ENCODE measurements around the gene EEIG1. TPM values are rescaled to one million over a fixed set of nuclear protein-coding genes. Genes with fewer than 3 reads are reported as not detected.

EEIG1 gene
- total and polyA plus RNA-seq, 2 of the 4 experiments (the other 2 are of a cell fraction): 1.1 to 23.2 TPM

DNA sequence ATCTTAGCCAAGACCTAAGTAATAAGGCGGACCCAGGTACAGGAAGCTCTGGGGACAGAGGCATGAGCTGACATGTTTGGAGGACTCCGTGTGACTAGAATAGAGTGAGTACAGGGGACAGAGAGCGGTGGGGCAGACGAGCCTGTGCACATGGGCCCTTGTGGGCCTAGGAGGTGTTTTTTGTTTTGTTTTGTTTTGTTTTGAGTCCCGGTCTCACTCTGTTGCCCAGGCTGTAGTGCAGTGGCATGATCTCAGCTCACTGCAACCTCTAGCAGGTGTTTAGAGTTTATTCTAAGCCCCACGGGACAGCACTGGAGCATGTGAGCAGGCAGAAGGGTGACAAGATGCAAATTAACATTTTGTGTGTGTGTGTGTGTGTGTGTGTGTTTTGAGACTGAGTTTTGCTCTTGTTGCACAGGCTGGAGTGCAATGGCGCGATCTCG lies 3.1 kb upstream of the EEIG1 start:
- no peak for TF ChIP-seq RAD21 (IDR thresholded peaks at IDR 0.05; ENCODE audit: low read length)
- TF ChIP-seq RCOR1 (IDR thresholded peaks at IDR 0.05; ENCODE audit: insufficient replicate concordance, low read length): no peak
- no peak for TF ChIP-seq CHD1 (IDR thresholded peaks at IDR 0.05; ENCODE audit: low read depth, low read length)
- TF ChIP-seq POLR2A (IDR thresholded peaks at IDR 0.05; ENCODE audit: low read depth, low read length): no peak
- no peak for TF ChIP-seq SMC3 (IDR thresholded peaks at IDR 0.05; ENCODE audit: low read depth, low read length)
- TF ChIP-seq, protein P1, sequence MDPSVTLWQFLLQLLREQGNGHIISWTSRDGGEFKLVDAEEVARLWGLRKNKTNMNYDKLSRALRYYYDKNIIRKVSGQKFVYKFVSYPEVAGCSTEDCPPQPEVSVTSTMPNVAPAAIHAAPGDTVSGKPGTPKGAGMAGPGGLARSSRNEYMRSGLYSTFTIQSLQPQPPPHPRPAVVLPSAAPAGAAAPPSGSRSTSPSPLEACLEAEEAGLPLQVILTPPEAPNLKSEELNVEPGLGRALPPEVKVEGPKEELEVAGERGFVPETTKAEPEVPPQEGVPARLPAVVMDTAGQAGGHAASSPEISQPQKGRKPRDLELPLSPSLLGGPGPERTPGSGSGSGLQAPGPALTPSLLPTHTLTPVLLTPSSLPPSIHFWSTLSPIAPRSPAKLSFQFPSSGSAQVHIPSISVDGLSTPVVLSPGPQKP (IDR thresholded peaks at IDR 0.05; ENCODE audit: borderline replicate concordance, low read depth, low read length): no peak
- TF ChIP-seq MXI1 (IDR thresholded peaks at IDR 0.05; ENCODE audit: borderline replicate concordance, low read depth, low read length): no peak
- no peak for TF ChIP-seq BHLHE40 (IDR thresholded peaks at IDR 0.05; ENCODE audit: low read depth, low read length)
- no peak for TF ChIP-seq CEBPB (IDR thresholded peaks at IDR 0.05; ENCODE audit: low read depth, low read length)
- TF ChIP-seq USF2 (IDR thresholded peaks at IDR 0.05; ENCODE audit: low read depth, low read length): no peak
- no peak for TF ChIP-seq MAZ (IDR thresholded peaks at IDR 0.05; ENCODE audit: borderline replicate concordance, low read depth, low read length)
- TF ChIP-seq RFX5 (IDR thresholded peaks at IDR 0.05; ENCODE audit: low read depth, low read length): no peak
- TF ChIP-seq NFE2L2 (IDR thresholded peaks at IDR 0.05; ENCODE audit: low read depth, low read length): no peak
- no peak for TF ChIP-seq FOS (IDR thresholded peaks at IDR 0.05; ENCODE audit: low read depth, low read length)
- no peak for TF ChIP-seq MAFK (IDR thresholded peaks at IDR 0.05; ENCODE audit: low read depth, low read length)
- TF ChIP-seq, protein P2, sequence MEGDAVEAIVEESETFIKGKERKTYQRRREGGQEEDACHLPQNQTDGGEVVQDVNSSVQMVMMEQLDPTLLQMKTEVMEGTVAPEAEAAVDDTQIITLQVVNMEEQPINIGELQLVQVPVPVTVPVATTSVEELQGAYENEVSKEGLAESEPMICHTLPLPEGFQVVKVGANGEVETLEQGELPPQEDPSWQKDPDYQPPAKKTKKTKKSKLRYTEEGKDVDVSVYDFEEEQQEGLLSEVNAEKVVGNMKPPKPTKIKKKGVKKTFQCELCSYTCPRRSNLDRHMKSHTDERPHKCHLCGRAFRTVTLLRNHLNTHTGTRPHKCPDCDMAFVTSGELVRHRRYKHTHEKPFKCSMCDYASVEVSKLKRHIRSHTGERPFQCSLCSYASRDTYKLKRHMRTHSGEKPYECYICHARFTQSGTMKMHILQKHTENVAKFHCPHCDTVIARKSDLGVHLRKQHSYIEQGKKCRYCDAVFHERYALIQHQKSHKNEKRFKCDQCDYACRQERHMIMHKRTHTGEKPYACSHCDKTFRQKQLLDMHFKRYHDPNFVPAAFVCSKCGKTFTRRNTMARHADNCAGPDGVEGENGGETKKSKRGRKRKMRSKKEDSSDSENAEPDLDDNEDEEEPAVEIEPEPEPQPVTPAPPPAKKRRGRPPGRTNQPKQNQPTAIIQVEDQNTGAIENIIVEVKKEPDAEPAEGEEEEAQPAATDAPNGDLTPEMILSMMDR (conservative IDR thresholded peaks at IDR 0.05; ENCODE audit: low read depth, low read length): no peak
- Histone ChIP-seq H4K8ac (ENCODE audit: low read depth in 2 of 2, low read length in 2 of 2) (no peak overlapping the region), H3K79me1 (ENCODE audit: low read depth in 1 of 2, low read length in 2 of 2) (peaks cover 0 to 22% of the 10 kb centered on the region in 2 experiments), H3K18ac (ENCODE audit: low read depth, low read length) (no peak overlapping the region), H4K20me1 (ENCODE audit: insufficient read depth, low read length) (peaks cover 14% of the 10 kb centered on the region), H3K9me3 (ENCODE audit: control insufficient read depth, insufficient read depth, low read length) (no peaks in the 10 kb centered on the region), H3K4ac (ENCODE audit: low read depth, low read length) (no peak overlapping the region), H3K9me1 (ENCODE audit: insufficient read depth, low read length) (peaks cover 4% of the 10 kb centered on the region; the same call in 1 of the 2 replicates), H3K27me3 (ENCODE audit: control insufficient read depth, insufficient read depth, low read length) (no peaks in the 10 kb centered on the region), H2BK15ac (ENCODE audit: low read depth, low read length) (no peak overlapping the region), H3K9ac (ENCODE audit: low read depth, low read length) (no peak overlapping the region), H3K4me3 (ENCODE audit: insufficient read depth, low read depth, low read length) (no peak overlapping the region), H4K5ac (ENCODE audit: low read depth, low read length) (no peak overlapping the region), H3K56ac (ENCODE audit: extremely low read depth, insufficient read depth, low read length) (no peak overlapping the region), H3K23ac (ENCODE audit: low read depth, low read length) (no peak overlapping the region), H3K4me2 (ENCODE audit: low read depth, low read length) (no peak overlapping the region), H3K36me3 (ENCODE audit: control insufficient read depth, insufficient read depth, low read length) (no peaks in the 10 kb centered on the region), H2BK5ac (ENCODE audit: low read depth, low read length, poor library complexity, severe bottlenecking) (no peak overlapping the region), H3K14ac (replicated peaks; ENCODE audit: low read depth, low read length) (no peak overlapping the region), H2BK20ac (ENCODE audit: low read depth, low read length) (no peak overlapping the region), H4K91ac (ENCODE audit: insufficient read depth, low read depth, low read length) (no peak overlapping the region), H2AFZ (replicated peaks; ENCODE audit: low read length, poor library complexity) (no peak overlapping the region), H3K27ac (ENCODE audit: insufficient read depth, low read length) (no peak overlapping the region), H2BK120ac (ENCODE audit: low read depth, low read length) (no peak overlapping the region), H3K4me1 (ENCODE audit: control insufficient read depth, insufficient read depth, low read length) (peaks cover 6% of the 10 kb centered on the region), H2AK9ac (replicated peaks; ENCODE audit: low read depth, low read length, poor library complexity) (peak overlapping the region; percentile 32), H2AK5ac (ENCODE audit: low read depth, low read length) (no peak overlapping the region)
- ATAC-seq (ENCODE audit: low read depth): no peak
- ChIA-PET POLR2A (ENCODE audit: unreplicated experiment) (interaction anchor here (0.6 kb wide), 1 partner anchor 405 kb away, joined by 3 read pairs; no protein-coding TSS in a partner anchor), CTCF (no interaction called here)
- in situ Hi-C loops (cut with MboI; ENCODE audit: low sequenced_read_pairs) (no loop called here), intact Hi-C loops (cut with micrococcal nuclease) (no loop called here), dilution Hi-C loops (cut with HindIII; ENCODE audit: low sequenced_read_pairs, unreplicated experiment) (no loop called here)
- no peak for DNase-seq
- WGBS, 2 experiments (ENCODE audit: extremely low coverage in 2 of 2, insufficient read length in 1 of 2): 83% methylated on average over 6 of the region's 9 CpGs; no CpG with 5 or more reads in 1 of the 2 experiments
- BruUV-seq (replicated peaks): no TSS peak
